GM21825 (cell line): Measurements from ENCODE around the gene SIK3.

ENCODE experiments used
- ATAC-seq: cut with Tn5 transposase; IDR thresholded peaks from one replicate; pipeline ENCODE4 v1.9.1; 2021; ENCODE audit warnings: mild to moderate bottlenecking, moderate library complexity; ENCODE audit not compliant: unreplicated experiment

Gene SIK3

GRCh38 chr11:116933961-116934360 lies 164.3 kb downstream of the SIK3 start:
- no peak for ATAC-seq

GRCh38 chr11:116932181-116932580 lies 166.0 kb downstream of the SIK3 start:
- ATAC-seq, result no peak

- no peak for ATAC-seq
Measured at GRCh38 chr11:116931206-116931953, 166.8 kb downstream of the SIK3 start.

GRCh38 chr11:116930586-116930985 lies 167.6 kb downstream of the SIK3 start:
- ATAC-seq, result no peak

- no peak for ATAC-seq
Measured at GRCh38 chr11:116930177-116930576, 168.1 kb downstream of the SIK3 start.

GRCh38 chr11:116929414-116930090 lies 168.7 kb downstream of the SIK3 start:
- ATAC-seq, result no peak

- ATAC-seq, result no peak
Measured at GRCh38 chr11:116928845-116929244, 169.4 kb downstream of the SIK3 start.

- ATAC-seq, result peak; percentile 69
Measured at GRCh38 chr11:116928102-116928777, 170.0 kb downstream of the SIK3 start.

GRCh38 chr11:116927163-116927974 lies 170.9 kb downstream of the SIK3 start:
- no peak for ATAC-seq

- ATAC-seq, result peak; percentile 41
Measured at GRCh38 chr11:116925050-116925449, 173.2 kb downstream of the SIK3 start.

GRCh38 chr11:116918925-116919655 lies 179.1 kb downstream of the SIK3 start:
- ATAC-seq, result no peak

GRCh38 chr11:116917632-116918031 lies 180.6 kb downstream of the SIK3 start:
- ATAC-seq, result no peak

GRCh38 chr11:116916886-116917285 lies 181.3 kb downstream of the SIK3 start:
- no peak for ATAC-seq

- no peak for ATAC-seq
Measured at GRCh38 chr11:116916052-116916451, 182.2 kb downstream of the SIK3 start.

- no peak for ATAC-seq
Measured at GRCh38 chr11:116913000-116913399, 185.2 kb downstream of the SIK3 start.

- ATAC-seq, result no peak
Measured at GRCh38 chr11:116911976-116912734, 186.1 kb downstream of the SIK3 start.

GRCh38 chr11:116910847-116911246 lies 187.4 kb downstream of the SIK3 start:
- ATAC-seq, result no peak

GRCh38 chr11:116910378-116910777 lies 187.8 kb downstream of the SIK3 start:
- no peak for ATAC-seq

- ATAC-seq, result no peak
Measured at GRCh38 chr11:116909245-116909644, 189.0 kb downstream of the SIK3 start.

GRCh38 chr11:116906479-116906878 lies 191.7 kb downstream of the SIK3 start:
- ATAC-seq, result no peak
